IMR-90 (cell line): ENCODE measurements around the gene UQCC5. TPM values are rescaled to one million over a fixed set of nuclear protein-coding genes. Genes with fewer than 3 reads are reported as not detected.
"Not testable (repeated sequence)": the region's sequence is repeated elsewhere in the genome, so short reads cannot be mapped to it uniquely, and the experiment has no call there.

ENCODE experiments used
- ATAC-seq: fragments of 200-7000 bp; cut with Tn5 transposase; 2 replicates; pipeline ENCODE4 v1.9.1; 2020; ENCODE audit warnings: low read depth, mild to moderate bottlenecking, moderate library complexity
- BruUV-seq: library from RNA; stranded (reverse); fragments of 400-500 nt; replicated peaks from 2 replicates; lab custom pipeline; 2021; lab: Mats Ljungman, UMichigan
- CTCF ChIA-PET: fragments of 300-600 bp; formaldehyde crosslinking; extraction: SDS; loops from one replicate; lab custom pipeline; 2021; ENCODE audit warnings: antibody characterized with exemption; lab: Yijun Ruan, JAX
- POLR2A ChIA-PET: fragments of 300-600 bp; sonication (Branson Sonifier 250); formaldehyde crosslinking; loops from one replicate; lab custom pipeline; 2022; ENCODE audit warnings: antibody characterized with exemption; ENCODE audit not compliant: unreplicated experiment; lab: Charles Lee
- DNase-seq: peaks from one replicate; pipeline ENCODE4 v3.0.0; 2013
- H2AFZ ChIP-seq: replicated peaks from 2 replicates; pipeline ENCODE3; 2013; ENCODE audit warnings: low read length, mild to moderate bottlenecking; ENCODE audit not compliant: poor library complexity
- H2AK5ac ChIP-seq: 2 replicates; pipeline ENCODE4 v1.6.1; 2013; ENCODE audit warnings: low read depth, low read length, inconsistent platforms
- H2AK9ac ChIP-seq: replicated peaks from 2 replicates; pipeline ENCODE3; 2013; ENCODE audit warnings: mild to moderate bottlenecking, low read depth, low read length, moderate library complexity; ENCODE audit not compliant: poor library complexity
- H2BK120ac ChIP-seq: 2 replicates; pipeline ENCODE4 v1.6.1; 2013; ENCODE audit warnings: low read depth, low read length, inconsistent platforms
- H2BK15ac ChIP-seq: 3 replicates; pipeline ENCODE4 v1.6.1; 2013; ENCODE audit warnings: low read depth, low read length, inconsistent platforms
- H2BK20ac ChIP-seq: 2 replicates; pipeline ENCODE4 v1.6.1; 2013; ENCODE audit warnings: low read depth, mild to moderate bottlenecking, inconsistent platforms, low read length, moderate library complexity
- H2BK5ac ChIP-seq: 2 replicates; pipeline ENCODE4 v1.6.1; 2013; ENCODE audit warnings: mild to moderate bottlenecking, low read depth, low read length, inconsistent platforms; ENCODE audit not compliant: poor library complexity, severe bottlenecking
- H3K14ac ChIP-seq: replicated peaks from 2 replicates; pipeline ENCODE4 v1.6.1; 2013; ENCODE audit warnings: low read depth, low read length, inconsistent platforms
- H3K18ac ChIP-seq: 2 replicates; pipeline ENCODE4 v1.6.1; 2013; ENCODE audit warnings: low read depth, low read length, control low read depth
- H3K23ac ChIP-seq: 2 replicates; pipeline ENCODE4 v1.6.1; 2013; ENCODE audit warnings: low read depth, low read length, inconsistent platforms
- H3K27ac ChIP-seq: 2 replicates; pipeline ENCODE4 v1.5.1; 2013; ENCODE audit warnings: mild to moderate bottlenecking, control low read depth, low read length; ENCODE audit not compliant: insufficient read depth
- H3K27me3 ChIP-seq: 2 replicates; pipeline ENCODE4 v1.6.1; 2013; ENCODE audit warnings: low read length; ENCODE audit not compliant: control insufficient read depth, insufficient read depth
- H3K36me3 ChIP-seq: 2 replicates; pipeline ENCODE4 v1.6.1; 2013; ENCODE audit warnings: low read length, mixed read lengths; ENCODE audit not compliant: control insufficient read depth, insufficient read depth
- H3K4ac ChIP-seq: 2 replicates; pipeline ENCODE4 v1.6.1; 2013; ENCODE audit warnings: low read depth, low read length, inconsistent platforms
- H3K4me1 ChIP-seq: 2 replicates; pipeline ENCODE4 v1.6.1; 2013; ENCODE audit warnings: low read length, mixed read lengths; ENCODE audit not compliant: control insufficient read depth, insufficient read depth
- H3K4me2 ChIP-seq: 2 replicates; pipeline ENCODE4 v1.6.1; 2013; ENCODE audit warnings: low read depth, mild to moderate bottlenecking, control low read depth, low read length, moderate library complexity
- H3K4me3 ChIP-seq: 2 replicates; pipeline ENCODE4 v1.5.1; 2013; ENCODE audit warnings: low read depth, mild to moderate bottlenecking, control low read depth, low read length, moderate library complexity; ENCODE audit not compliant: insufficient read depth
- H3K56ac ChIP-seq: 2 replicates; pipeline ENCODE4 v1.6.1; 2013; ENCODE audit warnings: low read length, inconsistent platforms; ENCODE audit not compliant: insufficient read depth; ENCODE audit errors: extremely low read depth
- H3K79me1 ChIP-seq, 2 experiments: 2 replicates each; pipeline ENCODE4 v1.6.1; 2013; ENCODE audit warnings: low read length in 2 of 2, inconsistent platforms in 1 of 2, low read depth in 1 of 2
- H3K9ac ChIP-seq: 2 replicates; pipeline ENCODE4 v1.6.1; 2013; ENCODE audit warnings: low read depth, low read length, control low read depth
- H3K9me1 ChIP-seq: 2 replicates; pipeline ENCODE4 v1.6.1; 2013; ENCODE audit warnings: low read length, inconsistent platforms; ENCODE audit not compliant: insufficient read depth
- H3K9me3 ChIP-seq: 2 replicates; pipeline ENCODE4 v1.6.1; 2013; ENCODE audit warnings: low read length; ENCODE audit not compliant: control insufficient read depth, insufficient read depth
- H4K20me1 ChIP-seq: 2 replicates; pipeline ENCODE4 v1.6.1; 2013; ENCODE audit warnings: low read length, inconsistent platforms; ENCODE audit not compliant: insufficient read depth
- H4K5ac ChIP-seq: 2 replicates; pipeline ENCODE4 v1.6.1; 2013; ENCODE audit warnings: mild to moderate bottlenecking, low read depth, low read length, control low read depth
- H4K8ac ChIP-seq, 2 experiments: 2 replicates each; pipeline ENCODE4 v1.6.1; 2013; ENCODE audit warnings: low read depth in 2 of 2, low read length in 2 of 2, control low read depth in 1 of 2, inconsistent platforms in 1 of 2
- H4K91ac ChIP-seq: 2 replicates; pipeline ENCODE4 v1.6.1; 2013; ENCODE audit warnings: low read depth, low read length, inconsistent platforms; ENCODE audit not compliant: insufficient read depth
- BHLHE40 ChIP-seq: fragments of 150-350 bp; IDR thresholded peaks from 2 replicates; pipeline ENCODE4 v1.6.1; 2016; ENCODE audit warnings: mild to moderate bottlenecking, low read depth, low read length
- CEBPB ChIP-seq: IDR thresholded peaks from 2 replicates; pipeline ENCODE4 v1.6.1; 2012; ENCODE audit warnings: low read depth, low read length, improper control_type of control experiment
- CHD1 ChIP-seq: IDR thresholded peaks from 2 replicates; pipeline ENCODE4 v1.6.1; 2012; ENCODE audit warnings: low read depth, low read length, improper control_type of control experiment
- NFE2L2 ChIP-seq: fragments of 150-350 bp; IDR thresholded peaks from 2 replicates; pipeline ENCODE4 v1.6.1; 2016; ENCODE audit warnings: low read depth, mild to moderate bottlenecking, low read length
- RAD21 ChIP-seq: IDR thresholded peaks from 2 replicates; pipeline ENCODE4 v1.6.1; 2012; ENCODE audit warnings: low read length, improper control_type of control experiment
- SMC3 ChIP-seq: fragments of 150-350 bp; IDR thresholded peaks from 2 replicates; pipeline ENCODE4 v1.6.1; 2016; ENCODE audit warnings: low read depth, mild to moderate bottlenecking, antibody characterized with exemption, low read length, moderate library complexity
- WGBS, 2 experiments: methylation state at CpG; one replicate each; pipeline versions ENCODE4 v1.1.5 to v1.1.7; 2013; ENCODE audit warnings: missing lambda C conversion rate in 2 of 2; ENCODE audit not compliant: insufficient read length in 1 of 2; ENCODE audit errors: extremely low coverage in 2 of 2; 5-methylcytosine and 5-hydroxymethylcytosine counted together
- dilution Hi-C: fragments of 300-500 bp; cut with HindIII; formaldehyde crosslinking; loops from one replicate; pipeline ENCODE4 v1.14.3; 2018; ENCODE audit warnings: low sequenced_read_pairs; ENCODE audit not compliant: unreplicated experiment
- in situ Hi-C: fragments of 300-500 bp; cut with MboI; formaldehyde crosslinking; loops from 3 replicates; pipeline ENCODE4 v1.14.3; 2019; ENCODE audit warnings: low sequenced_read_pairs, inconsistent platforms, mixed read lengths
- intact Hi-C: fragments of 100-400 bp; cut with micrococcal nuclease; formaldehyde crosslinking; loops from 2 replicates; pipeline ENCODE4 v1.10.0; 2022
- polyA plus RNA-seq, 3 experiments: library from polyadenylated mRNA; depleted of rRNA; stranded (reverse); fragments of >200 nt; gene quantifications; 2 replicates each; pipeline ENCODE4 v1.2.3, GENCODE V29; 2012; ENCODE audit warnings: low replicate concordance in 1 of 3
- total RNA-seq: library from RNA; depleted of rRNA; stranded (reverse); fragments of >200 nt; gene quantifications from 2 replicates; pipeline ENCODE4 v1.2.3, GENCODE V29; 2012

The UQCC5 gene
- total and polyA plus RNA-seq, 2 of the 4 experiments (the other 2 are of a cell fraction): 1.1 to 16.9 TPM

- H3K4me1 ChIP-seq: peaks cover 10% of the 10 kb centered on the region
- TF ChIP-seq SMC3: no peak
- TF ChIP-seq RAD21: no peak
- TF ChIP-seq CEBPB: no peak
- TF ChIP-seq NFE2L2: no peak
- TF ChIP-seq BHLHE40: no peak
- TF ChIP-seq CHD1: no peak
- no peak overlapping the region for H2BK5ac ChIP-seq
- no peak overlapping the region for H3K4me3 ChIP-seq
- H4K5ac ChIP-seq: no peak overlapping the region
- dilution Hi-C loops: no loop called here
- in situ Hi-C loops: no loop called here
- H3K14ac ChIP-seq: no peak overlapping the region
- intact Hi-C loops: no loop called here
- H2BK20ac ChIP-seq: no peak overlapping the region
- H4K8ac ChIP-seq: no peak overlapping the region
- peaks cover 57% of the 10 kb centered on the region for H3K36me3 ChIP-seq
- H4K91ac ChIP-seq: no peak overlapping the region
- H3K9me1 ChIP-seq: peaks cover 19% of the 10 kb centered on the region
- no peaks in the 10 kb centered on the region for H3K27me3 ChIP-seq
- no peak overlapping the region for H3K9ac ChIP-seq
- no TSS peak for BruUV-seq
- no peaks in the 10 kb centered on the region for H3K9me3 ChIP-seq
- H2BK120ac ChIP-seq: no peak overlapping the region
- CTCF ChIA-PET: no interaction called here
- POLR2A ChIA-PET: no interaction called here
- H3K56ac ChIP-seq: no peak overlapping the region
- no peak overlapping the region for H2AK5ac ChIP-seq
- ATAC-seq (no peak), DNase-seq (no peak)
- 80% methylated on average over 2 of the region's 9 CpGs; no CpG with 5 or more reads in 1 of the 2 experiments for WGBS, 2 experiments
- H2BK15ac ChIP-seq: no peak overlapping the region
- H4K20me1 ChIP-seq: peaks cover 33% of the 10 kb centered on the region
- no peak overlapping the region for H3K4ac ChIP-seq
- no peak overlapping the region for H2AK9ac ChIP-seq
- no peak overlapping the region for H3K23ac ChIP-seq
- no peak overlapping the region for H3K27ac ChIP-seq
- no peak overlapping the region for H3K4me2 ChIP-seq
- peaks cover 7 to 56% of the 10 kb centered on the region in 2 experiments for H3K79me1 ChIP-seq
- H3K18ac ChIP-seq: no peak overlapping the region
- H2AFZ ChIP-seq: no peak overlapping the region
Observed at GRCh38 chr3:52525680-52526561, 10.5 kb upstream of the UQCC5 start.

GRCh38 chr3:52526671-52527038 lies 9.8 kb upstream of the UQCC5 start:
- Histone ChIP-seq H3K36me3 (peaks cover 57% of the 10 kb centered on the region), H4K20me1 (peaks cover 40% of the 10 kb centered on the region), H3K79me1 (peaks cover 8 to 63% of the 10 kb centered on the region in 2 experiments), H3K9me1 (peaks cover 23% of the 10 kb centered on the region), H3K4me1 (peaks cover 14% of the 10 kb centered on the region)
- BruUV-seq, H3K4me3 ChIP-seq, H2BK120ac ChIP-seq, in situ Hi-C loops, DNase-seq, H3K14ac ChIP-seq, H2AK9ac ChIP-seq, H3K56ac ChIP-seq, ATAC-seq, H4K8ac ChIP-seq, H4K91ac ChIP-seq, H3K23ac ChIP-seq, dilution Hi-C loops, CTCF ChIA-PET, H3K9me3 ChIP-seq, H3K9ac ChIP-seq, H3K18ac ChIP-seq, H2BK20ac ChIP-seq, H4K5ac ChIP-seq, H3K27me3 ChIP-seq, H3K4me2 ChIP-seq, H3K4ac ChIP-seq, H2BK5ac ChIP-seq, H2AK5ac ChIP-seq, H2AFZ ChIP-seq, intact Hi-C loops, H2BK15ac ChIP-seq, POLR2A ChIA-PET, H3K27ac ChIP-seq: not testable (repeated sequence)
- no CpG with 5 or more reads among the region's 5 CpGs for WGBS, 2 experiments
